Upper lobe of left lung (tissue), 6 donors: Measurements from ENCODE around the gene SYNCRIP. TPM values are rescaled to one million over a fixed set of nuclear protein-coding genes. Genes with fewer than 3 reads are reported as not detected.
"Not testable (repeated sequence)": the region's sequence is repeated elsewhere in the genome, so short reads cannot be mapped to it uniquely, and the experiment has no call there.

Experiments
- ATAC-seq, 2 donors: fragments of 200-7000 bp; cut with Tn5 transposase; one replicate each; pipeline ENCODE4 v1.9.1; 2022; ENCODE audit warnings: mild to moderate bottlenecking in 2 of 2, moderate library complexity in 2 of 2; ENCODE audit not compliant: low FRiP score in 2 of 2
- DNase-seq, 2 donors: peaks; one replicate each; pipeline ENCODE4 v3.0.0-alpha.2; 2019 to 2020
- H3K27ac ChIP-seq, 4 donors: fragments of 200-600 bp; sonication (generic); one replicate each; pipeline ENCODE4 v1.5.1; 2016 to 2019
- H3K27me3 ChIP-seq, 4 donors: fragments of 200-600 bp; sonication (generic); one replicate each; pipeline ENCODE4 v1.5.1; 2017 to 2019
- H3K36me3 ChIP-seq, 4 donors: fragments of 200-600 bp; sonication (generic); one replicate each; pipeline ENCODE4 v1.5.1; 2016 to 2019
- H3K4me1 ChIP-seq, 4 donors: fragments of 200-600 bp; sonication (generic); one replicate each; pipeline ENCODE4 v1.5.1; 2018 to 2019
- H3K4me3 ChIP-seq, 4 donors: fragments of 200-600 bp; sonication (generic); one replicate each; pipeline ENCODE4 v1.5.1; 2017 to 2019; ENCODE audit warnings: mild to moderate bottlenecking in 2 of 4, moderate library complexity in 1 of 4
- H3K9me3 ChIP-seq, 4 donors: fragments of 200-600 bp; sonication (generic); one replicate each; pipeline ENCODE4 v1.5.1; 2018 to 2019
- CTCF ChIP-seq, 6 experiments: fragments of 450-650 bp in 4 of 6; fragments of 200-600 bp in 2 of 6; sonication (generic) in 2 of 6; IDR thresholded peaks; one replicate each; pipeline ENCODE4 v1.5.1; 2016 to 2019; ENCODE audit warnings: antibody characterized with exemption in 6 of 6
- EP300 ChIP-seq, 4 donors: sonication (generic); formaldehyde crosslinking; IDR thresholded peaks; one replicate each; pipeline ENCODE4 v1.5.1; 2017; ENCODE audit warnings: antibody characterized with exemption in 4 of 4, control low read depth in 2 of 4
- POLR2A ChIP-seq, 4 donors: fragments of 450-650 bp; IDR thresholded peaks; one replicate each; pipeline ENCODE4 v1.5.1; 2016 to 2017; ENCODE audit warnings: antibody characterized with exemption in 4 of 4, mild to moderate bottlenecking in 2 of 4
- POLR2AphosphoS5 ChIP-seq, 2 donors: sonication (generic); formaldehyde crosslinking; IDR thresholded peaks; one replicate each; pipeline ENCODE4 v1.5.1; 2017; ENCODE audit warnings: antibody characterized with exemption in 2 of 2
- WGBS, 2 donors: methylation state at CpG; one replicate each; pipeline ENCODE4 v1.1.5; 2017 to 2018; 5-methylcytosine and 5-hydroxymethylcytosine counted together
- total RNA-seq, 6 donors: library from RNA; depleted of rRNA in 4 of 6; stranded (reverse); fragments of >200 nt in 4 of 6; gene quantifications; one replicate each; pipeline versions ENCODE4 v1.1.0 to v1.2.1, GENCODE V29; 2016 to 2021
- donor health status: DM: no; HTN: no; CAD: no; lungs with moderate emphysema.
- donor health status: DM: no; HTN: yes; CAD: no; lungs with severe emphysema.

Gene SYNCRIP
- total RNA-seq, 6 donors from 2014 or later: 30.4 to 87.8 (median 65.1) TPM

- Histone ChIP-seq H3K27ac (peak overlapping the region; percentile 96 to 100 (median 99)), H3K4me1 (peaks cover 32 to 54% (median 40%) of the 10 kb centered on the region in 4 donors), H3K9me3 (no peaks in the 10 kb centered on the region), H3K27me3 (no peaks in the 10 kb centered on the region), H3K36me3 (peaks cover 8 to 38% (median 9%) of the 10 kb centered on the region in 4 donors), H3K4me3 (peak overlapping the region; percentile 93 to 97 (median 97))
- TF ChIP-seq CTCF (IDR thresholded peaks at IDR 0.05): no peak
- TF ChIP-seq POLR2AphosphoS5 (IDR thresholded peaks at IDR 0.05): no peak
- no peak for TF ChIP-seq EP300 (IDR thresholded peaks at IDR 0.05)
- no peak for TF ChIP-seq POLR2A (IDR thresholded peaks at IDR 0.05)
- ATAC-seq (no peak), DNase-seq (no peak)
- 0 to 3% methylated on average over 14 of the region's 14 CpGs for WGBS, 2 donors
These were observed 1.2 kb downstream of the SYNCRIP start for GRCh38 chr6:85641522-85641896.

- peaks cover 32 to 54% (median 40%) of the 10 kb centered on the region in 4 donors for H3K4me1 ChIP-seq
- peak overlapping the region in 3 of 4 donors; percentile 2 to 97 (median 93) for H3K4me3 ChIP-seq
- no peaks in the 10 kb centered on the region for H3K9me3 ChIP-seq
- H3K27me3 ChIP-seq: no peaks in the 10 kb centered on the region
- WGBS, 2 donors: 37 to 41% methylated on average over 3 of the region's 3 CpGs
- no peak for DNase-seq
- peaks cover 9 to 45% (median 15%) of the 10 kb centered on the region in 4 donors for H3K36me3 ChIP-seq
- TF ChIP-seq POLR2A (IDR thresholded peaks at IDR 0.05) (no peak), CTCF (IDR thresholded peaks at IDR 0.05) (no peak), POLR2AphosphoS5 (IDR thresholded peaks at IDR 0.05) (no peak), EP300 (IDR thresholded peaks at IDR 0.05) (no peak)
- no peak for ATAC-seq
- no peak overlapping the region for H3K27ac ChIP-seq
These were observed 1.9 kb downstream of the SYNCRIP start for GRCh38 chr6:85640821-85641220.

- no peak overlapping the region for H3K27ac ChIP-seq
- no peak overlapping the region for H3K4me3 ChIP-seq
- no peak for TF ChIP-seq POLR2AphosphoS5 (IDR thresholded peaks at IDR 0.05)
- no peak for TF ChIP-seq EP300 (IDR thresholded peaks at IDR 0.05)
- no peak for TF ChIP-seq POLR2A (IDR thresholded peaks at IDR 0.05)
- TF ChIP-seq CTCF (IDR thresholded peaks at IDR 0.05): no peak
- ATAC-seq (no peak), DNase-seq (no peak)
- H3K36me3 ChIP-seq: peaks cover 14 to 77% (median 42%) of the 10 kb centered on the region in 4 donors
- H3K4me1 ChIP-seq: peaks cover 26 to 40% (median 30%) of the 10 kb centered on the region in 4 donors
- 64 to 73% methylated on average over 3 of the region's 3 CpGs for WGBS, 2 donors
- no peaks in the 10 kb centered on the region for H3K27me3 ChIP-seq
- no peaks in the 10 kb centered on the region for H3K9me3 ChIP-seq
These were observed 5.1 kb downstream of the SYNCRIP start for GRCh38 chr6:85637579-85637978.

GRCh38 chr6:85632164-85632942 lies 10.3 kb downstream of the SYNCRIP start:
- TF ChIP-seq EP300 (IDR thresholded peaks at IDR 0.05): no peak
- no peak for TF ChIP-seq CTCF (IDR thresholded peaks at IDR 0.05)
- no peak for TF ChIP-seq POLR2A (IDR thresholded peaks at IDR 0.05)
- TF ChIP-seq POLR2AphosphoS5 (IDR thresholded peaks at IDR 0.05): no peak
- no peak for ATAC-seq
- H3K36me3 ChIP-seq: peaks cover 20 to 98% (median 71%) of the 10 kb centered on the region in 4 donors

GRCh38 chr6:85631117-85631516 lies 11.6 kb downstream of the SYNCRIP start:
- 93 to 97% methylated on average over 5 of the region's 5 CpGs for whole genome bisulfite sequencing, 2 donors
- Histone ChIP-seq H3K36me3 (peaks cover 13 to 98% (median 64%) of the 10 kb centered on the region in 4 donors), H3K4me1 (peaks cover 0 to 11% (median 4%) of the 10 kb centered on the region in 4 donors)
- not testable (repeated sequence) for H3K27ac ChIP-seq, H3K9me3 ChIP-seq, H3K27me3 ChIP-seq, DNase-seq, ATAC-seq, H3K4me3 ChIP-seq

More at GRCh38 chr6:85632164-85632942, 10.3 kb downstream of the SYNCRIP start:
- 93 to 98% methylated on average over 6 of the region's 6 CpGs for WGBS, 2 donors
- no peak overlapping the region for H3K27ac ChIP-seq
- H3K4me3 ChIP-seq: no peak overlapping the region
- no peak for DNase-seq
- H3K4me1 ChIP-seq: peaks cover 2 to 15% (median 4%) of the 10 kb centered on the region in 4 donors
- no peaks in the 10 kb centered on the region for H3K9me3 ChIP-seq
- H3K27me3 ChIP-seq: no peaks in the 10 kb centered on the region
